H1 (cell line): ENCODE measurements around the gene SH3PXD2A. TPM values are rescaled to one million over a fixed set of nuclear protein-coding genes. Genes with fewer than 3 reads are reported as not detected.

ENCODE experiments used
- CTCF ChIA-PET: fragments of 300-600 bp; sonication (Branson Sonifier 250); formaldehyde crosslinking; loops from one replicate; lab custom pipeline; 2021; ENCODE audit not compliant: partially characterized antibody; lab: Charles Lee
- POLR2A ChIA-PET: fragments of 300-600 bp; sonication (Branson Sonifier 250); formaldehyde crosslinking; loops from one replicate; lab custom pipeline; 2021; ENCODE audit warnings: inconsistent platforms; ENCODE audit not compliant: partially characterized antibody; lab: Charles Lee
- DNase-seq, 2 experiments: peaks; one replicate each; pipeline versions ENCODE4 v3.0.0 to v3.0.0-alpha.2; 2010 to 2022; ENCODE audit warnings: low spot score in 2 of 2, low read depth in 1 of 2, mixed read lengths in 1 of 2
- FAIRE-seq: peaks from 2 replicates; lab custom pipeline; 2011; peaks lifted over from hg19 to GRCh38; lab: Jason Lieb, UNC
- H2AFZ ChIP-seq: 2 replicates; pipeline ENCODE4 v1.8.1; 2012; ENCODE audit warnings: low read length, inconsistent platforms
- H2AK5ac ChIP-seq: 2 replicates; pipeline ENCODE4 v1.6.1; 2013; ENCODE audit warnings: low read depth, low read length
- H2BK120ac ChIP-seq: replicated peaks from 2 replicates; pipeline ENCODE3; 2013; ENCODE audit warnings: low read depth, low read length, inconsistent platforms
- H2BK12ac ChIP-seq: 2 replicates; pipeline ENCODE4 v1.6.1; 2013; ENCODE audit warnings: low read depth, low read length
- H2BK15ac ChIP-seq: 2 replicates; pipeline ENCODE4 v1.6.1; 2013; ENCODE audit warnings: low read length
- H2BK20ac ChIP-seq: 2 replicates; pipeline ENCODE4 v1.6.1; 2013; ENCODE audit warnings: low read length
- H2BK5ac ChIP-seq: 2 replicates; pipeline ENCODE4 v1.6.1; 2013; ENCODE audit warnings: low read depth, low read length
- H3K14ac ChIP-seq: 2 replicates; pipeline ENCODE4 v1.6.1; 2013; ENCODE audit warnings: inconsistent platforms; ENCODE audit not compliant: insufficient read length
- H3K18ac ChIP-seq: 2 replicates; pipeline ENCODE4 v1.6.1; 2013; ENCODE audit warnings: low read length; ENCODE audit errors: extremely low read depth
- H3K23ac ChIP-seq: 2 replicates; pipeline ENCODE4 v1.6.1; 2013; ENCODE audit warnings: inconsistent platforms; ENCODE audit not compliant: insufficient read length
- H3K23me2 ChIP-seq: 2 replicates; pipeline ENCODE4 v1.6.1; 2013; ENCODE audit warnings: low read depth, low read length
- H3K27ac ChIP-seq: 2 replicates; pipeline ENCODE4 v1.6.1; 2011; ENCODE audit warnings: low read depth, low read length, inconsistent platforms
- H3K27me3 ChIP-seq, 4 experiments: replicated peaks in 1 of 4; 1 replicate in 1 of 4; 2 replicates in 3 of 4; pipeline versions ENCODE4 v1.6.1 to v1.8.1; 2011 to 2013; ENCODE audit warnings: low read length in 3 of 4, mild to moderate bottlenecking in 3 of 4, inconsistent platforms in 2 of 4, mixed read lengths in 2 of 4, moderate library complexity in 1 of 4; ENCODE audit not compliant: control insufficient read depth in 3 of 4, insufficient read depth in 3 of 4; ENCODE audit errors: extremely low read depth in 1 of 4
- H3K36me3 ChIP-seq, 4 experiments: 2 replicates each; pipeline versions ENCODE4 v1.6.1 to v1.8.1; 2011 to 2013; ENCODE audit warnings: mild to moderate bottlenecking in 4 of 4, low read length in 3 of 4, moderate library complexity in 2 of 4, control low read depth in 1 of 4, inconsistent platforms in 1 of 4; ENCODE audit not compliant: insufficient read depth in 4 of 4, control insufficient read depth in 2 of 4
- H3K4ac ChIP-seq: replicated peaks from 2 replicates; pipeline ENCODE3; 2013; ENCODE audit warnings: low read length, low read depth, mixed read lengths, inconsistent platforms; ENCODE audit not compliant: insufficient read length
- H3K4me1 ChIP-seq, 4 experiments: replicated peaks in 1 of 4; 1 replicate in 1 of 4; 2 replicates in 3 of 4; pipeline versions ENCODE4 v1.6.1 to v1.8.1; 2011 to 2013; ENCODE audit warnings: low read length in 3 of 4, inconsistent platforms in 2 of 4, mixed read lengths in 1 of 4; ENCODE audit not compliant: insufficient read depth in 4 of 4, control insufficient read depth in 3 of 4
- H3K4me2 ChIP-seq, 2 experiments: 2 replicates each; pipeline versions ENCODE4 v1.6.1 to v1.8.1; 2011 to 2013; ENCODE audit warnings: low read depth in 2 of 2, low read length in 2 of 2, control low read depth in 1 of 2, inconsistent platforms in 1 of 2, mild to moderate bottlenecking in 1 of 2; ENCODE audit not compliant: insufficient read depth in 1 of 2
- H3K4me3 ChIP-seq, 4 experiments: fragments of 200-600, 300-600 bp in 1 of 4; sonication (generic), shearing (Covaris generic), sonication (Bioruptor Twin) in 1 of 4; 2 replicates each; pipeline versions ENCODE4 v1.5.1 to v1.8.1; 2011 to 2016; ENCODE audit warnings: low read length in 4 of 4, low read depth in 3 of 4, control low read depth in 2 of 4, inconsistent platforms in 2 of 4, mild to moderate bottlenecking in 2 of 4, mixed read lengths in 1 of 4, moderate library complexity in 1 of 4; ENCODE audit not compliant: insufficient read depth in 2 of 4; ENCODE audit errors: extremely low read depth in 1 of 4
- H3K56ac ChIP-seq: replicated peaks from 2 replicates; pipeline ENCODE3; 2013; ENCODE audit warnings: low read depth, mild to moderate bottlenecking, mixed read lengths, low read length, inconsistent platforms; ENCODE audit not compliant: insufficient read length
- H3K79me1 ChIP-seq: 2 replicates; pipeline ENCODE4 v1.6.1; 2013; ENCODE audit warnings: low read depth, low read length, control low read depth
- H3K79me2 ChIP-seq, 2 experiments: 2 replicates each; pipeline versions ENCODE4 v1.6.1 to v1.8.1; 2012 to 2013; ENCODE audit warnings: low read length in 2 of 2, mild to moderate bottlenecking in 2 of 2, inconsistent platforms in 1 of 2; ENCODE audit not compliant: insufficient read depth in 2 of 2, control insufficient read depth in 1 of 2
- H3K9ac ChIP-seq, 4 experiments: replicated peaks in 1 of 4; 1 replicate in 1 of 4; 2 replicates in 3 of 4; pipeline versions ENCODE4 v1.6.1 to v1.8.1; 2011 to 2013; ENCODE audit warnings: low read depth in 3 of 4, low read length in 3 of 4, control low read depth in 2 of 4, mild to moderate bottlenecking in 2 of 4, moderate library complexity in 2 of 4, inconsistent platforms in 1 of 4; ENCODE audit errors: extremely low read depth in 1 of 4
- H3K9me3 ChIP-seq, 2 experiments: 2 replicates each; pipeline versions ENCODE4 v1.6.1 to v1.8.1; 2012 to 2013; ENCODE audit warnings: mild to moderate bottlenecking in 2 of 2, moderate library complexity in 2 of 2, control low read depth in 1 of 2, inconsistent platforms in 1 of 2, low read depth in 1 of 2, low read length in 1 of 2, mixed read lengths in 1 of 2; ENCODE audit not compliant: insufficient read depth in 2 of 2
- H4K20me1 ChIP-seq, 2 experiments: replicated peaks in 1 of 2; 2 replicates each; pipeline versions ENCODE3 to v1.8.1; 2011 to 2013; ENCODE audit warnings: inconsistent platforms in 2 of 2, low read length in 2 of 2, mild to moderate bottlenecking in 1 of 2; ENCODE audit not compliant: insufficient read depth in 2 of 2, control insufficient read depth in 1 of 2
- H4K5ac ChIP-seq: 2 replicates; pipeline ENCODE4 v1.6.1; 2013; ENCODE audit warnings: low read length, low read depth, mixed read lengths, inconsistent platforms; ENCODE audit not compliant: insufficient read length
- H4K8ac ChIP-seq: 2 replicates; pipeline ENCODE4 v1.8.0; 2013; ENCODE audit warnings: mild to moderate bottlenecking, moderate library complexity, low read length, inconsistent platforms; ENCODE audit not compliant: insufficient read depth; ENCODE audit errors: extremely low read depth
- H4K91ac ChIP-seq: replicated peaks from 2 replicates; pipeline ENCODE3; 2013; ENCODE audit warnings: low read length, mixed read lengths, inconsistent platforms; ENCODE audit not compliant: insufficient read length
- ATF2 ChIP-seq: IDR thresholded peaks from 2 replicates; pipeline ENCODE4 v1.6.1; 2012; ENCODE audit warnings: low read length, inconsistent platforms
- CHD2 ChIP-seq: IDR thresholded peaks from 2 replicates; pipeline ENCODE4 v1.6.1; 2012; ENCODE audit warnings: low read length, improper control_type of control experiment
- EGR1 ChIP-seq: IDR thresholded peaks from 2 replicates; pipeline ENCODE4 v1.6.1; 2011; ENCODE audit warnings: low read depth, low read length, borderline replicate concordance
- MAFK ChIP-seq: IDR thresholded peaks from 2 replicates; pipeline ENCODE4 v1.6.1; 2012; ENCODE audit warnings: low read depth, mild to moderate bottlenecking, improper control_type of control experiment, low read length
- MAX ChIP-seq: IDR thresholded peaks from 2 replicates; pipeline ENCODE4 v1.6.1; 2012; ENCODE audit warnings: inconsistent platforms
- POLR2AphosphoS5 ChIP-seq: IDR thresholded peaks from 2 replicates; pipeline ENCODE4 v1.6.1; 2011; ENCODE audit warnings: low read depth, low read length
- RFX5 ChIP-seq: IDR thresholded peaks from 2 replicates; pipeline ENCODE4 v1.6.1; 2011; ENCODE audit warnings: low read depth, low read length, improper control_type of control experiment, borderline replicate concordance
- SIRT6 ChIP-seq: IDR thresholded peaks from one replicate; pipeline ENCODE4 v1.7.1; 2012; ENCODE audit warnings: low read length, inconsistent platforms
- SIX5 ChIP-seq: IDR thresholded peaks from 2 replicates; pipeline ENCODE4 v1.6.1; 2011; ENCODE audit warnings: mild to moderate bottlenecking, low read depth, low read length
- SP1 ChIP-seq: IDR thresholded peaks from 2 replicates; pipeline ENCODE4 v1.6.1; 2011; ENCODE audit warnings: low read depth, low read length
- SUZ12 ChIP-seq: fragments of 200-600 bp; sonication (generic); IDR thresholded peaks from 2 replicates; pipeline ENCODE4 v1.6.1; 2012; ENCODE audit warnings: mild to moderate bottlenecking, inconsistent platforms, low read length, moderate library complexity, mixed read lengths
- USF2 ChIP-seq: IDR thresholded peaks from 2 replicates; pipeline ENCODE4 v1.6.1; 2011; ENCODE audit warnings: low read length, improper control_type of control experiment
- WGBS, 2 experiments: shearing (Covaris generic) in 1 of 2; methylation state at CpG; one replicate each; pipeline versions ENCODE4 v1.1.6 to v1.1.7; 2013 to 2015; ENCODE audit warnings: low lambda C conversion rate in 2 of 2, mixed read lengths in 2 of 2, inconsistent platforms in 1 of 2, low coverage in 1 of 2, missing lambda C conversion rate in 1 of 2; ENCODE audit not compliant: insufficient replicate concordance in 2 of 2, insufficient coverage in 1 of 2, insufficient read length in 1 of 2; ENCODE audit errors: extremely low coverage in 1 of 2, missing lambda C conversion rate in 1 of 2; 5-methylcytosine and 5-hydroxymethylcytosine counted together
- polyA plus RNA-seq, 7 experiments: library from polyadenylated mRNA; depleted of rRNA in 3 of 7; stranded (reverse) in 5 of 7; unstranded in 2 of 7; fragments of >200 nt in 5 of 7; fragments of 200-250 nt in 2 of 7; gene quantifications; 1 replicate in 5 of 7; 2 replicates in 1 of 7; 4 replicates in 1 of 7; pipeline versions ENCODE4 v1.2.1 to v1.2.3, GENCODE V29; 2011 to 2013; ENCODE audit warnings: missing spikeins in 2 of 7, mixed read lengths in 2 of 7
- total RNA-seq: library from RNA; stranded (reverse); fragmentation: NEBNext Ultra II Directional; extraction: Animal tissue kit (Norgen Biotek cat#: 25700); gene quantifications from 2 replicates; pipeline ENCODE4 v1.2.1, GENCODE V29; 2021

Gene SH3PXD2A
- total and polyA plus RNA-seq, 2 of the 8 experiments (the other 6 are each of a cell fraction or from before 2014, with no cell fraction given): 5.4 to 16.3 TPM

- Histone ChIP-seq H3K14ac (no peak overlapping the region), H2BK20ac (no peak overlapping the region), H3K79me2 (no peaks in the 10 kb centered on the region), H4K20me1 (peaks cover 0 to 3% of the 10 kb centered on the region in 2 experiments), H4K91ac (no peak overlapping the region), H3K4me3 (no peak overlapping the region), H3K9ac (no peak overlapping the region), H2BK15ac (no peak overlapping the region), H3K36me3 (no peaks in the 10 kb centered on the region), H3K27ac (no peak overlapping the region), H3K56ac (no peak overlapping the region), H3K18ac (no peak overlapping the region), H3K23me2 (no peaks in the 10 kb centered on the region), H2BK120ac (no peak overlapping the region), H3K27me3 (no peaks in the 10 kb centered on the region), H4K8ac (no peak overlapping the region; the same call in 1 of the 2 replicates), H3K4me1 (no peaks in the 10 kb centered on the region; a peak in 1 of 7 replicates), H4K5ac (no peak overlapping the region), H2BK12ac (no peak overlapping the region), H3K9me3 (no peaks in the 10 kb centered on the region), H2BK5ac (no peak overlapping the region), H2AK5ac (no peak overlapping the region), H3K79me1 (no peaks in the 10 kb centered on the region), H3K23ac (no peak overlapping the region), H3K4ac (no peak overlapping the region), H3K4me2 (no peak overlapping the region), H2AFZ (no peak overlapping the region)
- WGBS, 2 experiments: 85% methylated on average over 5 of the region's 5 CpGs; no CpG with 5 or more reads in 1 of the 2 experiments
- FAIRE-seq: no peak
- POLR2A ChIA-PET: interaction anchor here (1.2 to 1.5 kb wide), 2 partner anchors 142 to 174 kb away, joined by 3 to 4 read pairs; no protein-coding TSS in a partner anchor
- CTCF ChIA-PET: interaction anchor here (0.7 to 13.5 kb wide), 51 partner anchors 8 to 562 kb away, joined by 3 to 199 read pairs (median 7); partner anchors contain the start of gene SH3PXD2A
- DNase-seq: no peak
- TF ChIP-seq ATF2: no peak
- no peak for TF ChIP-seq SIRT6
- TF ChIP-seq EGR1: no peak
- no peak for TF ChIP-seq MAFK
- TF ChIP-seq RFX5: no peak
- TF ChIP-seq SIX5: no peak
- no peak for TF ChIP-seq SUZ12
- TF ChIP-seq SP1: no peak
- no peak for TF ChIP-seq USF2
- no peak for TF ChIP-seq CHD2
- no peak for TF ChIP-seq MAX
- no peak for TF ChIP-seq POLR2AphosphoS5
Observed at GRCh38 chr10:103712146-103712545, 143.2 kb downstream of the SH3PXD2A start.
